COLO668 (cell line): ENCODE data around the gene HCFC2.

ENCODE experiments used
- DNase-seq: peaks from one replicate; lab custom pipeline; 2025; ENCODE audit not compliant: unreplicated experiment; lab: John Stamatoyannopoulos, UW

Gene HCFC2

GRCh38 chr12:104152685-104153241 is 88.4 kb downstream of the HCFC2 start:
- DNase-seq: no peak

- DNase-seq: no peak
Measured at GRCh38 chr12:104154286-104154685, 90.0 kb downstream of the HCFC2 start.

- DNase-seq: no peak
Measured at GRCh38 chr12:104154806-104155205, 90.5 kb downstream of the HCFC2 start.
